HG03342 (cell line): ENCODE results near the gene CHPF2.

Experiments used
- ATAC-seq: cut with Tn5 transposase; IDR thresholded peaks from one replicate; pipeline ENCODE4 v1.9.1; 2021; ENCODE audit warnings: mild to moderate bottlenecking, moderate library complexity; ENCODE audit not compliant: unreplicated experiment

Gene CHPF2

GRCh38 chr7:151232917-151233701 is 826 bp downstream of the CHPF2 start:
- ATAC-seq = peak; percentile 36

DNA sequence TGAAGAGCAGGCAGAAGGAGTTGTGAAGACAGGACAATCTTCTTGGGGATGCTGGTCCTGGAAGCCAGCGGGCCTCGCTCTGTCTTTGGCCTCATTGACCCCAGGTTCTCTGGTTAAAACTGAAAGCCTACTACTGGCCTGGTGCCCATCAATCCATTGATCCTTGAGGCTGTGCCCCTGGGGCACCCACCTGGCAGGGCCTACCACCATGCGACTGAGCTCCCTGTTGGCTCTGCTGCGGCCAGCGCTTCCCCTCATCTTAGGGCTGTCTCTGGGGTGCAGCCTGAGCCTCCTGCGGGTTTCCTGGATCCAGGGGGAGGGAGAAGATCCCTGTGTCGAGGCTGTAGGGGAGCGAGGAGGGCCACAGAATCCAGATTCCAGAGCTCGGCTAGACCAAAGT is 1.5 kb downstream of the CHPF2 start:
- ATAC-seq = no peak

DNA sequence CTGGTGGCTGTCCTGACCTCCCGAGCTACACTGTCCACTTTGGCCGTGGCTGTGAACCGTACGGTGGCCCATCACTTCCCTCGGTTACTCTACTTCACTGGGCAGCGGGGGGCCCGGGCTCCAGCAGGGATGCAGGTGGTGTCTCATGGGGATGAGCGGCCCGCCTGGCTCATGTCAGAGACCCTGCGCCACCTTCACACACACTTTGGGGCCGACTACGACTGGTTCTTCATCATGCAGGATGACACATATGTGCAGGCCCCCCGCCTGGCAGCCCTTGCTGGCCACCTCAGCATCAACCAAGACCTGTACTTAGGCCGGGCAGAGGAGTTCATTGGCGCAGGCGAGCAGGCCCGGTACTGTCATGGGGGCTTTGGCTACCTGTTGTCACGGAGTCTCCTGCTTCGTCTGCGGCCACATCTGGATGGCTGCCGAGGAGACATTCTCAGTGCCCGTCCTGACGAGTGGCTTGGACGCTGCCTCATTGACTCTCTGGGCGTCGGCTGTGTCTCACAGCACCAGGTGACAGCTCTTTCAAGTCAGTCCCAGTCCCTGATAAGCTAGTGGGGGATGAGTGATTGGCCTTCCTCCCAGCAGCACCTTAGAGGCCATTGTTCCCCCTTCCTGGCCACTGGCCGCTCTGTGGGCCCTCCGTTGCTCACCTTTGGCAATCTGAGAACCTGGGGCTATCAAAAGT is 3.0 kb downstream of the CHPF2 start:
- ATAC-seq = no peak

GRCh38 chr7:151236406-151236805 is 4.1 kb downstream of the CHPF2 start:
- ATAC-seq = no peak

DNA sequence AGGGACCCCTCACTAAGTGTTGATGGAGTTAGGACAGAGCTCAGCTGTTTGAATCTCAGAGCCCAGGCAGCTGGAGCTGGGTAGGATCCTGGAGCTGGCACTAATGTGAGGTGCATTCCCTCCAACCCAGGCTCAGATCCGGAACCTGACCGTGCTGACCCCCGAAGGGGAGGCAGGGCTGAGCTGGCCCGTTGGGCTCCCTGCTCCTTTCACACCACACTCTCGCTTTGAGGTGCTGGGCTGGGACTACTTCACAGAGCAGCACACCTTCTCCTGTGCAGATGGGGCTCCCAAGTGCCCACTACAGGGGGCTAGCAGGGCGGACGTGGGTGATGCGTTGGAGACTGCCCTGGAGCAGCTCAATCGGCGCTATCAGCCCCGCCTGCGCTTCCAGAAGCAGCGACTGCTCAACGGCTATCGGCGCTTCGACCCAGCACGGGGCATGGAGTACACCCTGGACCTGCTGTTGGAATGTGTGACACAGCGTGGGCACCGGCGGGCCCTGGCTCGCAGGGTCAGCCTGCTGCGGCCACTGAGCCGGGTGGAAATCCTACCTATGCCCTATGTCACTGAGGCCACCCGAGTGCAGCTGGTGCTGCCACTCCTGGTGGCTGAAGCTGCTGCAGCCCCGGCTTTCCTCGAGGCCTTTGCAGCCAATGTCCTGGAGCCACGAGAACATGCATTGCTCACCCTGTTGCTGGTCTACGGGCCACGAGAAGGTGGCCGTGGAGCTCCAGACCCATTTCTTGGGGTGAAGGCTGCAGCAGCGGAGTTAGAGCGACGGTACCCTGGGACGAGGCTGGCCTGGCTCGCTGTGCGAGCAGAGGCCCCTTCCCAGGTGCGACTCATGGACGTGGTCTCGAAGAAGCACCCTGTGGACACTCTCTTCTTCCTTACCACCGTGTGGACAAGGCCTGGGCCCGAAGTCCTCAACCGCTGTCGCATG is 5.2 kb downstream of the CHPF2 start:
- ATAC-seq = no peak

DNA sequence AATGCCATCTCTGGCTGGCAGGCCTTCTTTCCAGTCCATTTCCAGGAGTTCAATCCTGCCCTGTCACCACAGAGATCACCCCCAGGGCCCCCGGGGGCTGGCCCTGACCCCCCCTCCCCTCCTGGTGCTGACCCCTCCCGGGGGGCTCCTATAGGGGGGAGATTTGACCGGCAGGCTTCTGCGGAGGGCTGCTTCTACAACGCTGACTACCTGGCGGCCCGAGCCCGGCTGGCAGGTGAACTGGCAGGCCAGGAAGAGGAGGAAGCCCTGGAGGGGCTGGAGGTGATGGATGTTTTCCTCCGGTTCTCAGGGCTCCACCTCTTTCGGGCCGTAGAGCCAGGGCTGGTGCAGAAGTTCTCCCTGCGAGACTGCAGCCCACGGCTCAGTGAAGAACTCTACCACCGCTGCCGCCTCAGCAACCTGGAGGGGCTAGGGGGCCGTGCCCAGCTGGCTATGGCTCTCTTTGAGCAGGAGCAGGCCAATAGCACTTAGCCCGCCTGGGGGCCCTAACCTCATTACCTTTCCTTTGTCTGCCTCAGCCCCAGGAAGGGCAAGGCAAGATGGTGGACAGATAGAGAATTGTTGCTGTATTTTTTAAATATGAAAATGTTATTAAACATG is 6.0 kb downstream of the CHPF2 start:
- no peak for ATAC-seq

DNA sequence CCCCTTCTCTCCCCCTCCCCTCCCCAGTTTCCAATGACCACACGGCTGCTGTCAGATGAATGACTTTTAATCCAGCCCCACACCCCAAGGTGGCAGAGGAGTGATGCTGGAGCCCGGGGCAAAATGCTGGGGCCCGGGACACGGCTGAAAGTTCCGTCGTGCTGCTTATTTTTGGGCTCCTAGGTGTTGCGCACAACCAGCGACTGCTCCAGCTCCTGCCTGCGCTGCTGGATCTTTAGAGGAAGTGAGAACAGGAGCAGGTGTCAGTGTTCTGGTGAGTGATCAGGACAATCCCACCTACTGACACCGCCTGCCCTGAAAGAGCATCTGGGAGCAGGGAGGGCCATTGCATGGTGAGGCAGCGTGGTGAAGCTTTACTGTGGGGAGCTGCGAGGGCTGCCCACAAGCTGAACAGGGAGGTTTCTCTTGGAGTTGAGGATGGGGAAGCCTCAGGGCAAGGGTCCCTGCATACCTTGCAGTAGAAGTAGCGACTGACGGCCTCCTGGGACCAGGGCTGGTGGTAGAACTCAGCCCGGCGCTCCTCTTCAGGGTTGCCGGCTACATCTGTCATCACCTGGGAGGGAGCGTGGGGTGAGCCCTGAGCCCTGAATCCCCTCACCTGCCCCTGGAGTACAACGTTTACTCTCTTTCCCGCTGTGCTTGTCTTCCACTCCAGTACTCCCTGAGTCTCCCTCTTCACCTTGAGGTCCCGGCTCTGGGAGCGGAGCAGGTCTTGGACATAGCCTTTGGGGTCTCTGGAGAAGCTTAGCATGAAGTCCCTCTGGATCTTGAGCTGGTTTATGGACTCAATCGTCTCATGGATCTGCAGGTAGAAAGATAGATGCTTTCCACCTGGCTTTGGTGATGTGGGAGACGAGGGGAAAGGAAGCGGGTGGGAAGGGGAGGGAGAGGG is 6.9 kb downstream of the CHPF2 start:
- no peak for ATAC-seq

GRCh38 chr7:151239837-151240459 is 7.7 kb downstream of the CHPF2 start:
- no peak for ATAC-seq

GRCh38 chr7:151240536-151240935 is 8.3 kb downstream of the CHPF2 start:
- ATAC-seq = no peak

DNA sequence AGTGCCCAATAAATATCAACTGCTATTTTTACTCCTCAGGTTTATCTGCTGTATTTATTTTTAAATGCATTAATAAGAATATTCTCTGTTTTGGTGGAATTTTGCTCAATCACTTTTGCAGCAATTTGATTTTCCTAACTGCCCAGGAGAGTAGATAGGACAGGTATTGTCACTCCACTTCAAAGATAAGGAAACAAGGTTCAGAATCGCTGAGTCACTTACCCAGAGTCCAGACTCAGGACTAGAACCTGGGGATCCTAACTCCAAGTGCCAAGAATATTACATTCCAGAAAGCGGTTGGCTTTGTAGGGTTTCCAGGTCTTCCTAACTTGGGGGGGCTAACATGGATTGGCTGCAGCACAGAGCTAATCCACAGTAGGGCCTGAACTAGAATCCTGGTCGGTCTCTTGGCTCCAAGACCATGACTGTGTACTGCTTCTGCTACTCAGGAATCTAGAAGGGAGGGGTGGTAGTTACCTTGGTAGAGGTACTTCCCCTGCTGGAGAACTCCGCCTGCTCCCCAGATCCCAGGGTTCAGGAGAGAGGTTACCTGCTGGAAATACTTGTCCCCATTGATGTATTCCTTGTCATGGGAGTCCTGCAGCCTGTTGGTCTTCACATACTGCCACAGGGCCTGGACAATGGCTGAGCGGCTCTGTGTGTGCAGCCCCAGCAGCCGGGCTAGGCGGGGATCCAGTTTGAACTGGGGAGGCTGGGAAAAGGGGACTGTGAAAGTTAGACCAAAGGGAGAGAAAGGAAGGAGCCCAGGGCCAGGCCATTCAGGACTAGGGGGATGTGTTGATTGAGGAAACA is 8.9 kb downstream of the CHPF2 start:
- ATAC-seq = no peak

GRCh38 chr7:151241755-151242096 is 9.4 kb downstream of the CHPF2 start:
- no peak for ATAC-seq

DNA sequence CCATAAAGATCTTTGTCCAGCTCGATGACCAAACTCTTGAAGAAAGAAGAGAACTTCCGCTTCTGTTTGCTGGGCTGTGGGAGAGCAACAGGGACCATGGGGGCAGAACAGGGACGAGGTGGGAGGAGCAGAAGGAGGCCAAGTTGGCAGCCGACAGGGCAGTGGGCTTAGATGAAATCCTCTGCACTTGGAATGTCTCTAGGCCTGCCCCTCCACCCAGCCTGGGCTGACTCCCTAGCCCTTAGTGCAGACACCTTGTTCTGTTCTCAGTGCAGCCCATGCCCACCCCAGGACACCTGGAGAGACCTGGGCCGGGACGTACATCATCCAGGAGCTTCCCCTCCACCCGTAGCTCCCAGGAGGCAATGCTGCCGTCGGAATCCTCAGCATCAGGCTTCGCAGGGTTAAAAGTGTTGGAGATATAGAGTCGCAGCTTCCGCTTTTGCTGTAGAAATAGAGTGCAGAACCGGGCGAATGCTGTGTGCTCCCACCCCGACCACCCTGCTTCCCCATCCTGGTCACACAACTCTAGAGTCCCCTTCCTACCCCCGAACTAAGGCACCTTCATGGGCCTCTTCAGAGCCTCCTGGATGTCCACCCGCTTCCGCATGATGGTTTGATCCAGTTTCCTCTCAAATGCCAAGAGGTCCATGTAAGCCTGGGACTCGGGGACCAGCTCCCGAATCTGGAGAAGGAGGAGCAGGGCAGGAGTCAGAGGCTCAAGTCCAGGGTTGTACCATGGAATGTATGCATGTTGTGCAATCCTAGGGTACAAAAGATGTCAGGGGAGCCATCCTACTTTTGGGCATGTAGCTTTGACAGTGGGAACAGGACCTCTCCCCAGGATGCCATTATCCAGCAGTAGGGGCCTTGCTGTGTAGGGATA is 10.1 kb downstream of the CHPF2 start:
- no peak for ATAC-seq

DNA sequence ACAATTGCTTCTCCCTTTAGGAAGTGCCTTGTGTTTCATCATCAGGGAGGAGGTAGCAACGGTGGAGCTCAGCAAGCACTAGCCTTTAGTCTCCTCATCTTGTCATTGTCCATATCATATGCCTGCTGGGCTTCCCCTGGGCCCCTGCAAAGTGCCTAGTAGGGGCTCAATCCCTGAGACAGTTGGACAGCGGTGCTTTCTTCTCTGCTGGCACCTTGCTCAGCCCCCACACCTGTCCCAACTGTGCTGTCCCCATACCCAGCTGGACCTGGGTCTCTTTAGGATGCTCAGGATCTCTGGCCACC is 10.7 kb downstream of the CHPF2 start:
- ATAC-seq = no peak

DNA sequence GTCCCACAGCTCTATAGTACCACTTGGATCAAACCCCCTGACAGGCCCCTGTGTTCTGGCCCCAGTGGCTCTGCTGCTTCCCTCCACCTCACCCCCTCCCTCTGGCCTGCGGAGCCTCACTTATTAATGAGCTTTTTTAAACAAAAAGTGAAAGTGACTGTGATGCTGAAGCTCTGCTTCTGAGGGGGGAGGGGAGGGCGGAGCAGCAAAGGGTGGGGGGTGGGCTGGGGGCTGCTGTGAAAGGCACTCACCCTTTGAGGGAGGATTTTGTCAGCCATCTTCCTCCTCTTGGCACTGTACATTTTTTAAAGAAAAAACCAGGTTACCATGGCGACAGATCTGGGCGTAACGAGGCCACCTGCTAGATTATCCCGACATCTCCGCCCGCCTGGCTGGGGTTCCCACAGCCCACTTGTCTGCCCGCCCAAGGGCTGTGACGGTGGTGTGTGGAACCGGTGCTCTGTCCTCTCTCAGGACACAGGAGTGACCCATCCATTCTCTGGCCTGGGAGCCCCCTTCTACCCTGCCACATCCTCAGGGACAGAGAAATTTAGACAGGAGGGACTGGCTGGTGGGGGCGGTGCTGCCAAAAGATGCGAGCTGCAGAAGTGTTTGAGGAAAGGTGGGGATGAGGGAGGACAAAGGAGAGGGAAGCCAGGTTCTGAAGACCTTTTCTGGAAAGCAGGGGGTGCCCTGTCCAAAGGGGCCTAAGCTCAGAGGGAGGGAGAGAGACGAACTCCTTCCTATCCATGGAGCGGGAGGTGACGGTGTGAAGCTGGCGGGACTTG is 11.3 kb downstream of the CHPF2 start:
- peak; percentile 45 for ATAC-seq

GRCh38 chr7:151244196-151244840 is 12.0 kb downstream of the CHPF2 start:
- ATAC-seq = no peak

GRCh38 chr7:151244841-151245346 is 12.6 kb downstream of the CHPF2 start:
- ATAC-seq = no peak
